HepG2 (cell line): ENCODE data around the gene ALCAM. TPM values are rescaled to one million over a fixed set of nuclear protein-coding genes. Genes with fewer than 3 reads are reported as not detected.

Source experiments
- ARNT ChIP-seq: fragments of 450-650 bp; IDR thresholded peaks from 2 replicates; pipeline ENCODE4 v1.6.1; 2017
- CAMTA2 ChIP-seq: sonication (generic); formaldehyde crosslinking; IDR thresholded peaks from 2 replicates; pipeline ENCODE4 v1.4.0; 2020; ENCODE audit warnings: mild to moderate bottlenecking, missing genetic modification reagents, borderline replicate concordance
- EEA1 ChIP-seq: sonication (generic); formaldehyde crosslinking; IDR thresholded peaks from 2 replicates; pipeline ENCODE4 v1.5.1; 2020; ENCODE audit warnings: mild to moderate bottlenecking, missing genetic modification reagents, borderline replicate concordance
- ERF ChIP-seq: IDR thresholded peaks from 2 replicates; pipeline ENCODE4 v1.6.1; 2018; ENCODE audit warnings: missing biosample characterization, missing genetic modification reagents
- EZH2 ChIP-seq: conservative IDR thresholded peaks from 2 replicates; pipeline ENCODE4 v1.6.1; 2012; ENCODE audit warnings: mild to moderate bottlenecking, low read depth, low read length, moderate library complexity
- ISL2 ChIP-seq: sonication (generic); formaldehyde crosslinking; IDR thresholded peaks from 2 replicates; pipeline ENCODE4 v1.5.0; 2020; ENCODE audit warnings: missing genetic modification reagents
- ISX ChIP-seq: sonication (generic); formaldehyde crosslinking; conservative IDR thresholded peaks from 2 replicates; pipeline ENCODE4 v1.5.0; 2020; ENCODE audit warnings: missing genetic modification reagents
- JDP2 ChIP-seq: sonication (generic); formaldehyde crosslinking; IDR thresholded peaks from 2 replicates; pipeline ENCODE4 v1.8.1; 2022; ENCODE audit warnings: missing genetic modification reagents, borderline replicate concordance
- NR2C2 ChIP-seq: sonication (generic); formaldehyde crosslinking; IDR thresholded peaks from 2 replicates; pipeline ENCODE4 v1.4.0; 2020; ENCODE audit warnings: missing genetic modification reagents, mild to moderate bottlenecking, moderate library complexity, borderline replicate concordance
- RAD21 ChIP-seq: fragments of 450-650 bp; formaldehyde crosslinking; IDR thresholded peaks from 2 replicates; pipeline ENCODE4 v1.5.0; 2020; ENCODE audit warnings: mild to moderate bottlenecking
- RELA ChIP-seq: sonication (generic); formaldehyde crosslinking; IDR thresholded peaks from 2 replicates; pipeline ENCODE4 v1.4.0; 2020; ENCODE audit warnings: missing genetic modification reagents
- SAP130 ChIP-seq: IDR thresholded peaks from 2 replicates; pipeline ENCODE4 v1.6.1; 2016; ENCODE audit warnings: low read depth
- SMYD3 ChIP-seq: sonication (generic); formaldehyde crosslinking; IDR thresholded peaks from 2 replicates; pipeline ENCODE4 v1.8.1; 2023; ENCODE audit warnings: mild to moderate bottlenecking, missing genetic modification reagents
- SOX6 ChIP-seq, 2 experiments: fragments of 450-650 bp in 1 of 2; sonication (generic) in 1 of 2; formaldehyde crosslinking in 1 of 2; IDR thresholded peaks; 2 replicates each; pipeline versions ENCODE4 v1.4.0 to v1.6.1; 2017 to 2020; ENCODE audit warnings: antibody characterized with exemption in 1 of 2, mild to moderate bottlenecking in 1 of 2, missing genetic modification reagents in 1 of 2
- SP1 ChIP-seq, 2 experiments: fragments of 450-650 bp in 1 of 2; sonication (generic) in 1 of 2; formaldehyde crosslinking in 1 of 2; IDR thresholded peaks; 2 replicates each; pipeline versions ENCODE4 v1.4.0 to v1.6.1; 2016 to 2020; ENCODE audit warnings: missing genetic modification reagents in 1 of 2
- TOPORS ChIP-seq: sonication (generic); formaldehyde crosslinking; IDR thresholded peaks from 2 replicates; pipeline ENCODE4 v1.8.0; 2023; ENCODE audit warnings: mild to moderate bottlenecking, missing genetic modification reagents
- ZBTB1 ChIP-seq: sonication (generic); formaldehyde crosslinking; IDR thresholded peaks from 2 replicates; pipeline ENCODE4 v1.4.0; 2020; ENCODE audit warnings: missing genetic modification reagents, borderline replicate concordance
- ZKSCAN5 ChIP-seq: sonication (generic); formaldehyde crosslinking; IDR thresholded peaks from 2 replicates; pipeline ENCODE4 v1.5.1; 2020; ENCODE audit warnings: mild to moderate bottlenecking, missing genetic modification reagents
- ZMYM2 ChIP-seq: sonication (generic); formaldehyde crosslinking; IDR thresholded peaks from 2 replicates; pipeline ENCODE4 v1.8.0; 2022; ENCODE audit warnings: mild to moderate bottlenecking, missing genetic modification reagents
- ZNF124 ChIP-seq: sonication (generic); formaldehyde crosslinking; IDR thresholded peaks from 2 replicates; pipeline ENCODE4 v1.4.0; 2020; ENCODE audit warnings: missing genetic modification reagents
- ZNF143 ChIP-seq: sonication (generic); formaldehyde crosslinking; IDR thresholded peaks from 2 replicates; pipeline ENCODE4 v1.4.0; 2020; ENCODE audit warnings: missing genetic modification reagents
- ZNF572 ChIP-seq: sonication (generic); formaldehyde crosslinking; IDR thresholded peaks from 2 replicates; pipeline ENCODE4 v1.5.1; 2020; ENCODE audit warnings: mild to moderate bottlenecking, missing genetic modification reagents
- ZNF749 ChIP-seq: sonication (generic); formaldehyde crosslinking; IDR thresholded peaks from 2 replicates; pipeline ENCODE4 v1.8.0; 2022; ENCODE audit warnings: mild to moderate bottlenecking, missing genetic modification reagents, moderate library complexity, borderline replicate concordance
- ZSCAN20 ChIP-seq: sonication (generic); formaldehyde crosslinking; IDR thresholded peaks from 2 replicates; pipeline ENCODE4 v1.4.0; 2020; ENCODE audit warnings: missing genetic modification reagents, mild to moderate bottlenecking, borderline replicate concordance
- ZZZ3 ChIP-seq: sonication (generic); formaldehyde crosslinking; IDR thresholded peaks from 2 replicates; pipeline ENCODE4 v1.4.0; 2020; ENCODE audit warnings: missing genetic modification reagents, mild to moderate bottlenecking, borderline replicate concordance
- polyA plus RNA-seq, 8 experiments: library from polyadenylated mRNA; depleted of rRNA in 3 of 8; stranded (reverse) in 7 of 8; unstranded in 1 of 8; fragments of >200 nt; fragmentation: Illumina TruSeq in 4 of 8; extraction: Trizol in 4 of 8; gene quantifications; 2 replicates each; pipeline versions ENCODE4 v1.2.1 to v1.2.3, GENCODE V29; 2011 to 2016; ENCODE audit warnings: low read depth in 4 of 8, missing spikeins in 1 of 8, mixed read lengths in 1 of 8; ENCODE audit not compliant: insufficient read depth in 1 of 8
- total RNA-seq, 5 experiments: library from RNA; depleted of rRNA; stranded (reverse); fragments of >200 nt; fragmentation: Illumina TruSeq; extraction: Trizol; gene quantifications; 2 replicates each; pipeline ENCODE4 v1.2.3, GENCODE V29; 2016; ENCODE audit warnings: low read depth in 1 of 5
- TF ChIP-seq, protein P1 (sequence below): sonication (generic); formaldehyde crosslinking; IDR thresholded peaks from 2 replicates; pipeline ENCODE4 v1.5.0; 2020; ENCODE audit warnings: missing genetic modification reagents
- TF ChIP-seq, protein P2 (sequence below): sonication (generic); formaldehyde crosslinking; IDR thresholded peaks from 2 replicates; pipeline ENCODE4 v1.8.0; 2022; ENCODE audit warnings: mild to moderate bottlenecking, missing genetic modification reagents, borderline replicate concordance
- TF ChIP-seq, protein P3 (sequence below): sonication (generic); formaldehyde crosslinking; IDR thresholded peaks from 2 replicates; pipeline ENCODE4 v1.4.0; 2020; ENCODE audit warnings: mild to moderate bottlenecking, low read depth, missing genetic modification reagents

The ALCAM gene
- total and polyA plus RNA-seq, 2 of the 13 experiments (the other 11 are each of a cell fraction or from before 2014, with no cell fraction given), result 26.0 to 33.1 TPM

DNA sequence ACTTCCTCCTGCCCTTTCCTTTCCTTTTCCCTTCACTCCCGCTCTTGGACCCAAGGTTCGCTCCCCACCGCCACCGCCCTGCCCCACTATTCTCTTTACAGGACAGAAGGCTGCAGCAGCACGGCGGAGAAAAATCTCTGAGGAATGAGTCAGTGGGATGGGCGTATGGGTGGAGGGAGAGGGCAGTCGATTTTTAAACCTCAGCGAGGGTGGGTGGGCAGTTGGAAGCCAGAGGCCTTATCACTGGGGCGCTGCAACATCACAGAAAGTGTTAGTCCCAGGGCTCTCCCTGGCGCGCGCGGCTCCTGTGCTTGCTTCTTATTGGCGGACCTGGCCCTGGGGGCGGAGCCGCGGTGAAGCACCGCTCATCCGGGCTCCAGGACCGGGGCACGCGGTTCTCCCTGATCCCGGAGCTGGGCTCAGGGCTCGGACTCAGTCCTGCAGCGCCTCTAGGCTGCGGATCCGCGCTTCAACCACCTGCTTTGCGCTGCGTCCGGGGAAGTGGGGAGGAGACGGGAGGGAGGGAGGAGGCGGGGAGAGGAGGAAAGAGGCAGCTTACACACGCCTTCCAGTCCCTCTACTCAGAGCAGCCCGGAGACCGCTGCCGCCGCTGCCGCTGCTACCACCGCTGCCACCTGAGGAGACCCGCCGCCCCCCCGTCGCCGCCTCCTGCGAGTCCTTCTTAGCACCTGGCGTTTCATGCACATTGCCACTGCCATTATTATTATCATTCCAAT, at the start of gene ALCAM (continued):
- TF ChIP-seq, protein P1, sequence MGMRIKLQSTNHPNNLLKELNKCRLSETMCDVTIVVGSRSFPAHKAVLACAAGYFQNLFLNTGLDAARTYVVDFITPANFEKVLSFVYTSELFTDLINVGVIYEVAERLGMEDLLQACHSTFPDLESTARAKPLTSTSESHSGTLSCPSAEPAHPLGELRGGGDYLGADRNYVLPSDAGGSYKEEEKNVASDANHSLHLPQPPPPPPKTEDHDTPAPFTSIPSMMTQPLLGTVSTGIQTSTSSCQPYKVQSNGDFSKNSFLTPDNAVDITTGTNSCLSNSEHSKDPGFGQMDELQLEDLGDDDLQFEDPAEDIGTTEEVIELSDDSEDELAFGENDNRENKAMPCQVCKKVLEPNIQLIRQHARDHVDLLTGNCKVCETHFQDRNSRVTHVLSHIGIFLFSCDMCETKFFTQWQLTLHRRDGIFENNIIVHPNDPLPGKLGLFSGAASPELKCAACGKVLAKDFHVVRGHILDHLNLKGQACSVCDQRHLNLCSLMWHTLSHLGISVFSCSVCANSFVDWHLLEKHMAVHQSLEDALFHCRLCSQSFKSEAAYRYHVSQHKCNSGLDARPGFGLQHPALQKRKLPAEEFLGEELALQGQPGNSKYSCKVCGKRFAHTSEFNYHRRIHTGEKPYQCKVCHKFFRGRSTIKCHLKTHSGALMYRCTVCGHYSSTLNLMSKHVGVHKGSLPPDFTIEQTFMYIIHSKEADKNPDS (CRISPR knock-in tag), result peak; percentile 85
- TF ChIP-seq EZH2 (no peak), ZMYM2 (CRISPR knock-in tag) (peak; percentile 72), ZNF143 (CRISPR knock-in tag) (peak; percentile 49; the same call in 1 of the 2 replicates), CAMTA2 (CRISPR knock-in tag) (no peak), ZKSCAN5 (no peak; the same call in 1 of the 2 replicates), JDP2 (no peak), ERF (CRISPR knock-in tag) (peak; percentile 85; the same call in 1 of the 2 replicates), ZNF749 (CRISPR knock-in tag) (no peak), SAP130 (peak; percentile 64), TOPORS (CRISPR knock-in tag) (peak; percentile 46; the same call in 1 of the 2 replicates), SOX6 (IDR thresholded peaks at IDR 0.05) (no peak), SOX6 (CRISPR knock-in tag; IDR thresholded peaks at IDR 0.05) (peak; percentile 72), EEA1 (no peak), ISX (CRISPR knock-in tag) (no peak), RAD21 (CRISPR knock-in tag) (peak; percentile 93), ZNF572 (CRISPR knock-in tag) (no peak), RELA (CRISPR knock-in tag) (no peak; the same call in 1 of the 2 replicates), ZNF124 (CRISPR knock-in tag) (0 out of 2 replicates have a peak, but pooled peaks have one; percentile 61), ZSCAN20 (CRISPR knock-in tag) (peak; percentile 61; the same call in 1 of the 2 replicates), ZZZ3 (CRISPR knock-in tag) (no peak), SMYD3 (CRISPR knock-in tag) (peak; percentile 81; the same call in 1 of the 2 replicates), ARNT (no peak), ISL2 (CRISPR knock-in tag) (0 out of 2 replicates have a peak, but pooled peaks have one; percentile 28), NR2C2 (CRISPR knock-in tag) (no peak), SP1 (IDR thresholded peaks at IDR 0.05) (no peak), SP1 (CRISPR knock-in tag; IDR thresholded peaks at IDR 0.05) (peak; percentile 79), ZBTB1 (CRISPR knock-in tag) (no peak)
- TF ChIP-seq, protein P2, sequence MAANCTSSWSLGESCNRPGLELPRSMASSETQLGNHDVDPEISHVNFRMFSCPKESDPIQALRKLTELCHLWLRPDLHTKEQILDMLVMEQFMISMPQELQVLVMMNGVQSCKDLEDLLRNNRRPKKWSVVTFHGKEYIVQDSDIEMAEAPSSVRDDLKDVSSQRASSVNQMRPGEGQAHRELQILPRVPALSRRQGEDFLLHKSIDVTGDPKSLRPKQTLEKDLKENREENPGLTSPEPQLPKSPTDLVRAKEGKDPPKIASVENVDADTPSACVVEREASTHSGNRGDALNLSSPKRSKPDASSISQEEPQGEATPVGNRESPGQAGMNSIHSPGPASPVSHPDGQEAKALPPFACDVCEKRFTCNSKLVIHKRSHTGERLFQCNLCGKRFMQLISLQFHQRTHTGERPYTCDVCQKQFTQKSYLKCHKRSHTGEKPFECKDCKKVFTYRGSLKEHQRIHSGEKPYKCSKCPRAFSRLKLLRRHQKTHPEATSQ, result peak; percentile 60; the same call in 1 of the 2 replicates
- TF ChIP-seq, protein P3, sequence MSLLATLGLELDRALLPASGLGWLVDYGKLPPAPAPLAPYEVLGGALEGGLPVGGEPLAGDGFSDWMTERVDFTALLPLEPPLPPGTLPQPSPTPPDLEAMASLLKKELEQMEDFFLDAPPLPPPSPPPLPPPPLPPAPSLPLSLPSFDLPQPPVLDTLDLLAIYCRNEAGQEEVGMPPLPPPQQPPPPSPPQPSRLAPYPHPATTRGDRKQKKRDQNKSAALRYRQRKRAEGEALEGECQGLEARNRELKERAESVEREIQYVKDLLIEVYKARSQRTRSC (CRISPR knock-in tag), result no peak
